Measurements from ENCODE around the gene LTBP3.

The LTBP3 gene

GRCh38 chr11:65493367-65494176 is 64.6 kb downstream of the LTBP3 start:
- TF ChIP-seq CTCF (IDR thresholded peaks at IDR 0.05; ENCODE audit: low read depth, low read length, missing control alignments), result no peak
- H3K4me3 ChIP-seq (ENCODE audit: low read depth, low read length), result peak overlapping the region; percentile 6
- no peak for DNase-seq (ENCODE audit: low read depth)

- TF ChIP-seq CTCF (IDR thresholded peaks at IDR 0.05; ENCODE audit: low read depth, low read length, missing control alignments), result no peak
- DNase-seq (ENCODE audit: low read depth), result no peak
- H3K4me3 ChIP-seq (ENCODE audit: low read depth, low read length), result peak overlapping the region; percentile 9
Observed at GRCh38 chr11:65492637-65493366, 65.4 kb downstream of the LTBP3 start.

- DNase-seq (ENCODE audit: low read depth), result no peak
- H3K4me3 ChIP-seq (ENCODE audit: low read depth, low read length), result peak overlapping the region; percentile 9; the same call in 1 of the 2 replicates
- no peak for TF ChIP-seq CTCF (IDR thresholded peaks at IDR 0.05; ENCODE audit: low read depth, low read length, missing control alignments)
Observed at GRCh38 chr11:65492387-65492636, 65.8 kb downstream of the LTBP3 start.

- DNase-seq (ENCODE audit: low read depth), result no peak
- peak overlapping the region; percentile 23 for H3K4me3 ChIP-seq (ENCODE audit: low read depth, low read length)
- TF ChIP-seq CTCF (IDR thresholded peaks at IDR 0.05; ENCODE audit: low read depth, low read length, missing control alignments), result no peak
Observed at GRCh38 chr11:65491614-65492386, 66.4 kb downstream of the LTBP3 start.

GRCh38 chr11:65491163-65491465 is 67.0 kb downstream of the LTBP3 start:
- H3K4me3 ChIP-seq (ENCODE audit: low read depth, low read length), result no peak overlapping the region
- TF ChIP-seq CTCF (IDR thresholded peaks at IDR 0.05; ENCODE audit: low read depth, low read length, missing control alignments), result no peak
- DNase-seq (ENCODE audit: low read depth), result no peak

- DNase-seq (ENCODE audit: low read depth), result no peak
- no peak for TF ChIP-seq CTCF (IDR thresholded peaks at IDR 0.05; ENCODE audit: low read depth, low read length, missing control alignments)
Observed at GRCh38 chr11:65489706-65490320, 68.3 kb downstream of the LTBP3 start.

More at GRCh38 chr11:65489706-65490320, 68.3 kb downstream of the LTBP3 start:
- no peak overlapping the region for H3K4me3 ChIP-seq (ENCODE audit: low read depth, low read length)
